K562 (cell line): ENCODE measurements around the gene RIPOR1. TPM values are rescaled to one million over a fixed set of nuclear protein-coding genes. Genes with fewer than 3 reads are reported as not detected.

ENCODE experiments used
- ATAC-seq: fragments of 200-7000 bp; cut with Tn5 transposase; 3 replicates; pipeline ENCODE4 v1.9.1; 2020; ENCODE audit warnings: moderate library complexity
- BruUV-seq: library from RNA; stranded (reverse); fragments of 400-500 nt; replicated peaks from 2 replicates; lab custom pipeline; 2021; lab: Mats Ljungman, UMichigan
- CTCF ChIA-PET: fragments of 300-600 bp; formaldehyde crosslinking; extraction: SDS; loops from one replicate; lab custom pipeline; 2021; ENCODE audit warnings: low intra/inter-chr PET ratio; lab: Yijun Ruan, JAX
- POLR2A ChIA-PET: fragments of 300-600, 350-650 bp; sonication (Branson Sonifier 250); formaldehyde crosslinking; extraction: SDS; loops from one replicate; lab custom pipeline; 2021; ENCODE audit warnings: antibody characterized with exemption, inconsistent platforms; lab: Yijun Ruan, JAX
- DNase-seq, 4 experiments: peaks; one replicate each; pipeline versions ENCODE4 v3.0.0 to v3.0.0-alpha.2; 2011 to 2018; ENCODE audit warnings: low spot score in 3 of 4, mixed read lengths in 3 of 4; ENCODE audit errors: extremely low read depth in 1 of 4
- FAIRE-seq: peaks from 2 replicates; lab custom pipeline; 2011; peaks lifted over from hg19 to GRCh38; lab: Jason Lieb, UNC
- H2AFZ ChIP-seq: 2 replicates; pipeline ENCODE4 v1.6.0; 2011; ENCODE audit warnings: low read depth, low read length, control low read depth, inconsistent platforms
- H3K27ac ChIP-seq: fragments of 200-600 bp; 3 replicates; pipeline ENCODE4 v1.8.0; 2011; ENCODE audit warnings: low read depth, mild to moderate bottlenecking, control low read depth, inconsistent platforms, low read length, moderate library complexity, mixed read lengths; ENCODE audit errors: extremely low read depth
- H3K27me3 ChIP-seq, 2 experiments: fragments of 300-600 bp in 1 of 2; 2 replicates in 1 of 2; 3 replicates in 1 of 2; pipeline versions ENCODE4 v1.6.0 to v1.8.0; 2011; ENCODE audit warnings: inconsistent platforms in 2 of 2, low read length in 2 of 2, mild to moderate bottlenecking in 1 of 2, mixed read lengths in 1 of 2, moderate library complexity in 1 of 2; ENCODE audit not compliant: control insufficient read depth in 2 of 2, insufficient read depth in 2 of 2
- H3K36me3 ChIP-seq: fragments of 300-600 bp; 3 replicates; pipeline ENCODE4 v1.8.0; 2011; ENCODE audit warnings: mild to moderate bottlenecking, low read length, inconsistent platforms; ENCODE audit not compliant: control insufficient read depth, insufficient read depth
- H3K4me1 ChIP-seq, 2 experiments: fragments of 200-600 bp in 1 of 2; replicated peaks in 1 of 2; 2 replicates in 1 of 2; 3 replicates in 1 of 2; pipeline versions ENCODE4 v1.5.1 to v1.8.0; 2011; ENCODE audit warnings: inconsistent platforms in 2 of 2, low read length in 2 of 2, mild to moderate bottlenecking in 1 of 2, mixed read lengths in 1 of 2, moderate library complexity in 1 of 2; ENCODE audit not compliant: control insufficient read depth in 2 of 2, insufficient read depth in 2 of 2
- H3K4me2 ChIP-seq: 2 replicates; pipeline ENCODE4 v1.6.1; 2011; ENCODE audit warnings: low read length, control low read depth, inconsistent platforms, mixed read lengths; ENCODE audit not compliant: insufficient read depth
- H3K4me3 ChIP-seq: fragments of 200-600 bp; sonication (generic), shearing (Covaris generic); 2 replicates; pipeline ENCODE4 v1.5.1; 2016; ENCODE audit warnings: control low read depth, inconsistent platforms
- H3K79me2 ChIP-seq: fragments of 200-600 bp; 3 replicates; pipeline ENCODE4 v1.8.0; 2011; ENCODE audit warnings: low read length, inconsistent platforms; ENCODE audit not compliant: control insufficient read depth, insufficient read depth
- H3K9ac ChIP-seq, 2 experiments: 2 replicates each; pipeline versions ENCODE4 v1.6.0 to v1.6.1; 2011; ENCODE audit warnings: low read depth in 2 of 2, low read length in 2 of 2, control low read depth in 1 of 2, inconsistent platforms in 1 of 2, mild to moderate bottlenecking in 1 of 2, mixed read lengths in 1 of 2; ENCODE audit not compliant: insufficient read depth in 1 of 2
- H3K9me1 ChIP-seq: one replicate; pipeline ENCODE4 v1.6.0; 2011; ENCODE audit warnings: inconsistent platforms, mild to moderate bottlenecking, low read length, moderate library complexity; ENCODE audit not compliant: control insufficient read depth, insufficient read depth
- H3K9me3 ChIP-seq: replicated peaks from 2 replicates; pipeline ENCODE4 v1.5.1; 2011; ENCODE audit warnings: low read depth, low read length, inconsistent platforms; ENCODE audit not compliant: control insufficient read depth, insufficient read depth
- H4K20me1 ChIP-seq: replicated peaks from 2 replicates; pipeline ENCODE4 v1.6.1; 2011; ENCODE audit warnings: low read length, inconsistent platforms, mixed read lengths; ENCODE audit not compliant: control insufficient read depth, insufficient read depth
- ARHGAP35 ChIP-seq: fragments of 450-650 bp; IDR thresholded peaks from 2 replicates; pipeline ENCODE4 v1.6.1; 2018; ENCODE audit not compliant: partially characterized antibody
- BRD4 ChIP-seq: fragments of 200-600 bp; sonication (generic); IDR thresholded peaks from 2 replicates; pipeline ENCODE4 v1.6.1; 2017; ENCODE audit warnings: inconsistent platforms
- CREM ChIP-seq: IDR thresholded peaks from 2 replicates; pipeline ENCODE4 v1.6.1; 2014; ENCODE audit warnings: antibody characterized with exemption, low read depth
- DMBX1 ChIP-seq: fragments of 250-450 bp; sonication (Bioruptor Pico); IDR thresholded peaks from 2 replicates; pipeline ENCODE4 v1.8.0; 2022; ENCODE audit warnings: inconsistent platforms, mild to moderate bottlenecking, moderate library complexity, borderline replicate concordance
- ELF2 ChIP-seq: fragments of 250-450 bp; sonication (Bioruptor Pico); IDR thresholded peaks from 2 replicates; pipeline ENCODE4 v1.5.0; 2021; ENCODE audit warnings: mild to moderate bottlenecking
- PHF21A ChIP-seq: fragments of 450-650 bp; IDR thresholded peaks from 2 replicates; pipeline ENCODE4 v1.6.1; 2017; ENCODE audit warnings: low read depth, borderline replicate concordance
- POLR2G ChIP-seq: fragments of 200-400 bp; formaldehyde crosslinking; IDR thresholded peaks from 2 replicates; pipeline ENCODE4 v1.6.1; 2017; ENCODE audit warnings: low read depth, mild to moderate bottlenecking, antibody characterized with exemption, low read length, moderate library complexity
- ZFP36 ChIP-seq: fragments of 150-350 bp; IDR thresholded peaks from 2 replicates; pipeline ENCODE4 v1.6.1; 2018; ENCODE audit warnings: low read length, low read depth; ENCODE audit not compliant: partially characterized antibody
- ZNF561 ChIP-seq: fragments of 450-650 bp; formaldehyde crosslinking; conservative IDR thresholded peaks from 2 replicates; pipeline ENCODE4 v1.4.0; 2020; ENCODE audit warnings: mild to moderate bottlenecking, moderate library complexity
- ZNF785 ChIP-seq: fragments of 250-450 bp; sonication (Bioruptor Pico); IDR thresholded peaks from 2 replicates; pipeline ENCODE4 v1.4.0; 2020; ENCODE audit warnings: mild to moderate bottlenecking
- whole genome bisulfite sequencing: fragments of 100-300 bp; shearing (Covaris generic); methylation state at CpG from one replicate; pipeline ENCODE4 v1.1.6; 2016; ENCODE audit warnings: low coverage, mixed read lengths; ENCODE audit not compliant: insufficient coverage; ENCODE audit errors: missing lambda C conversion rate; 5-methylcytosine and 5-hydroxymethylcytosine counted together
- in situ Hi-C: fragments of 300-500 bp; cut with MboI; formaldehyde crosslinking; loops from 4 replicates; pipeline ENCODE4 v1.15.0; 2018; ENCODE audit warnings: inconsistent platforms, mixed read lengths
- intact Hi-C: fragments of 100-400 bp; cut with micrococcal nuclease; formaldehyde crosslinking; loops from 2 replicates; pipeline ENCODE4 v1.14.2; 2022
- polyA plus RNA-seq, 8 experiments: library from polyadenylated mRNA; depleted of rRNA in 4 of 8; stranded (reverse) in 5 of 8; unstranded in 3 of 8; fragments of >200 nt; fragmentation: Nextera tagmentation in 2 of 8; fragmentation: Illumina TruSeq in 1 of 8; extraction: Ambion mirVana in 2 of 8; extraction: Trizol in 1 of 8; gene quantifications; 2 replicates each; pipeline versions ENCODE4 v1.2.1 to v1.2.3, GENCODE V29; 2011 to 2014; ENCODE audit warnings: inconsistent platforms in 1 of 8, missing spikeins in 1 of 8
- total RNA-seq, 7 experiments: library from RNA; depleted of rRNA in 6 of 7; stranded (reverse); fragments of >200 nt in 6 of 7; fragmentation: Illumina TruSeq in 2 of 7; extraction: Trizol in 2 of 7; gene quantifications; 2 replicates each; pipeline versions ENCODE4 v1.2.1 to v1.2.3, GENCODE V29; 2011 to 2021; ENCODE audit warnings: low replicate concordance in 1 of 7
- TF ChIP-seq, protein P1 (sequence below): sonication (generic); formaldehyde crosslinking; IDR thresholded peaks from 2 replicates; pipeline ENCODE4 v1.8.0; 2022; ENCODE audit warnings: missing genetic modification reagents, mild to moderate bottlenecking, moderate library complexity, borderline replicate concordance

The RIPOR1 gene
- total and polyA plus RNA-seq, 9 of the 15 experiments (the other 6 are each of a cell fraction or from before 2014, with no cell fraction given), result 0.36 to 31.1 (median 3.0) TPM

DNA sequence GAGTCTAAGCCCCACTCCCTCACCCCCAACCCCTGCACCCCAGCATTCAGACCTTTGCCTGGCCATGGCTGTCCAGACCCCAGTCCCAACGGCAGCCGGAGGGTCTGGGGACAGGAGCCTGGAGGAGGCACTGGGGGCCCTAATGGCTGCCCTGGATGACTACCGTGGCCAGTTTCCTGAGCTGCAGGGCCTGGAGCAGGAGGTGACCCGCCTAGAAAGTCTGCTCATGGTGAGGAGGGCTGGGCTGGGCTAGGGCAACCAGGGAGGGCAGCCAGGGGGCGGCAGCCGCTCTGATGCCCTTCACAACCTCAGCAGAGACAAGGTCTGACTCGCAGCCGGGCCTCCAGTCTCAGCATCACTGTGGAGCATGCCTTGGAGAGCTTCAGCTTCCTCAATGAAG is 14.4 kb downstream of the RIPOR1 start:
- no peaks in the 10 kb centered on the region for H3K9me1 ChIP-seq
- ChIA-PET POLR2A (interaction anchor here (0.6 to 1.6 kb wide), 3 partner anchors 18 to 24 kb away, joined by 3 to 5 read pairs (median 3); no protein-coding TSS in a partner anchor), CTCF (no interaction called here)
- no peak for DNase-seq
- H3K27ac ChIP-seq, result no peak overlapping the region
- no peaks in the 10 kb centered on the region for H3K79me2 ChIP-seq
- peaks cover 5% of the 10 kb centered on the region; the same call in 1 of the 2 replicates for H4K20me1 ChIP-seq
- H3K9ac ChIP-seq, result no peak overlapping the region
- BruUV-seq, result no TSS peak
- H3K9me3 ChIP-seq, result no peaks in the 10 kb centered on the region
- peak; percentile 46 for TF ChIP-seq POLR2G
- peak; percentile 61 for TF ChIP-seq ZFP36
- no peak for TF ChIP-seq ZNF561 (CRISPR knock-in tag)
- no peak overlapping the region for H2AFZ ChIP-seq
- H3K36me3 ChIP-seq, result peaks cover 53% of the 10 kb centered on the region; the same call in 1 of the 3 replicates
- no peak for FAIRE-seq
- H3K27me3 ChIP-seq, result no peaks in the 10 kb centered on the region
- H3K4me3 ChIP-seq, result no peak overlapping the region
- H3K4me1 ChIP-seq, result peaks cover 0 to 42% of the 10 kb centered on the region in 2 experiments; a peak in 2 of 5 replicates
- 76% methylated on average over 8 of the region's 8 CpGs for WGBS
- in situ Hi-C loops, result no loop called here
- no peak overlapping the region for H3K4me2 ChIP-seq
- no peak for ATAC-seq
- intact Hi-C loops, result no loop called here

DNA sequence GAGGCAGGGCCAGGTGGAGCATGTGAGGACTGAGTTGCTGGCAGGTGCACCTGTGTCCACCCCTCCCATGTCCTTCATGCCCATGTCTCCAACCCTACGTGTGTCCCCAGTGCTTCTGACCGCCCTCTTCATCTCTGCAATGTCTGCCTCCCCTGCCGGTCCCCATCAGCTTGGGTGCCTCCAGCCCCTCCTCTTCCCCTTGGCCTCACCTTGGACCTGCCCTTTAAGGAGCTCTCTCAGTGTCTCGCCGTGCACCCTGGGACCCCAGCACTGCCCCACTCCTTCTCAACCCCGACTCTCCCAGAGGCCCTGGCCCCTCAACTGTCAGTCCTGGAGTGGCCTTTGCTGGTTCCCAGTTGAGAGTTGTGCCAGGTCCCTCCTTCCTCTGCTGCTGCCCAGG is 15.0 kb downstream of the RIPOR1 start:
- ATAC-seq (no peak), DNase-seq (no peak), FAIRE-seq (no peak)
- WGBS, result 68% methylated on average over 5 of the region's 6 CpGs
- Histone ChIP-seq H3K4me1 (peaks cover 0 to 38% of the 10 kb centered on the region in 2 experiments; a peak in 2 of 5 replicates), H2AFZ (no peak overlapping the region), H3K4me2 (no peak overlapping the region), H3K79me2 (no peaks in the 10 kb centered on the region), H3K9ac (no peak overlapping the region), H3K27ac (no peak overlapping the region), H3K9me1 (no peaks in the 10 kb centered on the region), H3K4me3 (no peak overlapping the region), H3K36me3 (peaks cover 55% of the 10 kb centered on the region; the same call in 1 of the 3 replicates), H3K27me3 (no peaks in the 10 kb centered on the region), H3K9me3 (no peaks in the 10 kb centered on the region), H4K20me1 (peaks cover 5% of the 10 kb centered on the region; the same call in 1 of the 2 replicates)
- ChIA-PET CTCF (interaction anchor here (0.9 kb wide), 1 partner anchor 23 kb away, joined by 3 read pairs; no protein-coding TSS in a partner anchor), POLR2A (interaction anchor here (0.6 to 1.6 kb wide), 4 partner anchors 18 to 114 kb away, joined by 3 to 5 read pairs (median 3); no protein-coding TSS in a partner anchor)
- no TSS peak for BruUV-seq
- intact Hi-C loops (no loop called here), in situ Hi-C loops (no loop called here)
- TF ChIP-seq, protein P1, sequence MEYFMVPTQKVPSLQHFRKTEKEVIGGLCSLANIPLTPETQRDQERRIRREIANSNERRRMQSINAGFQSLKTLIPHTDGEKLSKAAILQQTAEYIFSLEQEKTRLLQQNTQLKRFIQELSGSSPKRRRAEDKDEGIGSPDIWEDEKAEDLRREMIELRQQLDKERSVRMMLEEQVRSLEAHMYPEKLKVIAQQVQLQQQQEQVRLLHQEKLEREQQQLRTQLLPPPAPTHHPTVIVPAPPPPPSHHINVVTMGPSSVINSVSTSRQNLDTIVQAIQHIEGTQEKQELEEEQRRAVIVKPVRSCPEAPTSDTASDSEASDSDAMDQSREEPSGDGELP (CRISPR knock-in tag), result no peak
- TF ChIP-seq ELF2, result no peak
- TF ChIP-seq DMBX1, result no peak
- TF ChIP-seq PHF21A, result no peak
- no peak for TF ChIP-seq BRD4
- TF ChIP-seq ZNF785 (CRISPR knock-in tag), result no peak
- TF ChIP-seq ARHGAP35, result no peak
- no peak for TF ChIP-seq CREM
